Measurements from ENCODE around the gene CCDC172. TPM values are rescaled to one million over a fixed set of nuclear protein-coding genes. Genes with fewer than 3 reads are reported as not detected.

Gene CCDC172
- total RNA-seq, 1 donor from 2014 or later: not detected

DNA sequence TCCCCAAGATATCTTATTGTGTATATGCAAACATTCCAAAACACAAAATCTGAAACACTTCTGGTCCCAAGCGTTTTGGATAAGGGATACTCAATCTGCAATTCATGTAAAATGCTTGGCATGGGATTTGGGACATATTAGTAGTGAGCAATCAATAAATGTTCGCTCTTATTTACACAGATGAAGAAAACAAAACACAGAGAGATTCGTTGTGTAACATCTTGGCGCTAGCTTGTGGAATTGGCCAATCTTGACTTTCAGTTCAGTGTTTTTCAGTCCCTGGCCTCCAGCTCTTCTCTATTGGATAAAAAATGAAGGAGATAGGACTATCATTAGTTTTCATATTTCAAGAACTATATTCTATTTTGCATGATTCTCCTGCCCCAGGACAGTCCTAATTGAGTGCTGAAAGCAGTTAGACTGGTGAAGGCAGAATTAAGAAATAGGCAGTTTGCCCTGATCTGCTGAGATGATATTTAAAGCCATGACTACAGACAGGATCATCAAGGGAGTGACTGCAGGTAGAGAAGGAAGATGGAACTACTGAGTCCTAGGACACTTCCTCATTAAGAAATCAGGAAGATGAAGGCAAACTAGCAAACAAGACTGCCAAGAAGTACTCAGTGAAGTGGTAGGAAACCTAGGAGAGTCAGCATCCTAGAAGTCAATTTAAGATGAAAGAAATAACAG, 105.2 kb downstream of the CCDC172 start:
- DNase-seq (ENCODE audit: low read depth in 2 of 2): no peak

Other genes starting within 250 kb of the CCDC172 start
- gene GFRA1, start 51.2 kb upstream of the CCDC172 start, total RNA-seq: 5.7 and 18.5 TPM in 2 replicates
- not detected in 2 replicates for gene PNLIPRP3, start 103.4 kb downstream of the CCDC172 start, total RNA-seq
- not detected in 2 replicates for gene PNLIP, start 221.5 kb downstream of the CCDC172 start, total RNA-seq

Data from lung microvascular endothelial cell (primary cell).